Raji (cell line): Measurements from ENCODE around the gene ADGRB3.

Experiments used
- POLR2A ChIP-seq: IDR thresholded peaks from 2 replicates; pipeline ENCODE4 v1.6.1; 2011; ENCODE audit warnings: low read depth, low read length, control low read depth; ENCODE audit not compliant: insufficient read depth

The ADGRB3 gene

DNA sequence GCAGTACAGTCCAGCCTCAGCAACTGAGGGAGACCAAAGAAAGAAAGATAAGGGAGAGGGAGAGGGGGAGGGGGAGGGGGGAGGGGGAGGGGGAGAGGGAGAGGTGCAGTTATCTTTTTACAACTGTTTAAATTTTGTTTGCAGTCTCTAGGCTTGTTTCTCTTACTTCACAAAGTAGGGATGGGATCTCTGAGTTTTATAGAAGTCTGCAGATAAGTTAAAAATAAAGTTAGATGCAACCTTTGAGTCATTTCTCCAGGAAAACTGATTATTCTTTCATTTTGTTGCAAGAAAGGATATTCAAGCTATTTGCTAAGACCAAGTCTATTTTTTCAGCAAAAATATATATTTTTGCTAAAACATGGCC is 487.3 kb downstream of the ADGRB3 start:
- TF ChIP-seq POLR2A = no peak

DNA sequence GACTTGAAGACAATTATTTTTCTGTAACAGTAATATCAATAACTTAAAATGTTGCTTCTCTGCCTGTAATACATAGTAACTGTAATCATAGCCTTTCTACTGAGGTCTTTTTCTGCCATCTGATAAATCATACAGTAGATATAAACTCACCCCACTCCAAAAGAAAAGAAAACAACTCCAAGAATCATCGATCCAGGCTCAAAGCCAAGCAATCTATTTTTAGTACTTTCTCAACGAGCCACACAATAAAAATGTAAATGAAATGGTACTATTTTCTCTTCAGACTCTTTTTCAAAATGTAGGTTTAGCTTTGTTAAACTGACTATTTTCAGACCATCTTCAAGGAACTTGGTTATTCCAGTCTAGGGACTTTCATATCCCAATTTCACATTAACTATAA is 493.3 kb downstream of the ADGRB3 start:
- TF ChIP-seq POLR2A = no peak

DNA sequence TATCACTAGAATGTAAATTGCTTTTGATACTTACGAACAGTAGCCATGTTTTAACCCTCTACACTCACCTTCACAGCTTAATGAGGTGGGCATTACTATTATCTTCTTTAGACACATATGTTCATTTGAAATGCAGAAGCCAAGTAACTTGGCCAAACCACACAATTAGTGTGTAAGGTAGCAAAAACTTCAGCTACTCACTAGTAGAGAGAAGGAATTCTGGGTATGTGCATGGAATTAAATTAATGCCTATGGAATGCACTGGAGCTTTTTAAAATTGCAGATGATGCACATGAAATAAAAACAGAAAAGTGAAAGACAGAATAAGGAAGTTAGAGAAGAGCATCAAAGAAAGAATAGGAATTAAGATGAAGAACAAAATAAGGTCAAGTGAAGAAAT is 494.0 kb downstream of the ADGRB3 start:
- no peak for TF ChIP-seq POLR2A

DNA sequence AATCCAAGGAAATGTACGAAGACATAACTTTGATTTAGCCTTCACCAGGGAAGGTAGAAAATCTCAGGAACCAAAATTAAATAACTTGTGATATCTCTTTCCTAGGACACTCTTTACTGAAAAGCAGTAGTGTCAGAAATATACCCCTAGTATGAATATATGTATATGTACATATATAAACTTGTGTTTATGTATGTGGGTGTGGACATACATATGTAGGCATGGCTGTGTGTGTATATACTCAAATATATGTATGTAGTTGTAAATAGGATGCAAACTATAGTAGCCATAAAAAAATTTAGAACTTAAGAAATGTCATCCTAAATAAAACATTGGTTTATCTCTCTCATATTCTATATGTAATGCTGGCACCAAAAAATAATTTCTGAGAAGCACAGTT is 500.8 kb downstream of the ADGRB3 start:
- TF ChIP-seq POLR2A = no peak

DNA sequence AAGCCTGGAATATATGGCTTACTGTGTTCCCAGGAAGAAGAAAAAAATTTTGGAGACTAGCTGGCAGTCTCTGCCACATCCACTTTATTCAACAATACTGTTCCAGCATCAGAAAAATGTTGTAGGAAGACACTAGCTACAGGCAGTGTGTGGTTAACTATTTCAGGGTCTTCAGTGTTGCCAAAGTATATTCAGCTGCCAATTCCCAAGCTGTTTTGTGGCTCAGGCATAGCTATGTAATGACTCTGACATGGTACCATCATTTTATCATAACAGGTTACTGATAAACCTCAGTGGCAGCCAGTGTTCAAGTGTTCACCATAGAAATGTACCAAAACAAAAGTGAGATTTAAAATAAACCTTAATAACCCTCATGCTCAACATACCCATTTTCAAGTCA is 503.1 kb downstream of the ADGRB3 start:
- no peak for TF ChIP-seq POLR2A

DNA sequence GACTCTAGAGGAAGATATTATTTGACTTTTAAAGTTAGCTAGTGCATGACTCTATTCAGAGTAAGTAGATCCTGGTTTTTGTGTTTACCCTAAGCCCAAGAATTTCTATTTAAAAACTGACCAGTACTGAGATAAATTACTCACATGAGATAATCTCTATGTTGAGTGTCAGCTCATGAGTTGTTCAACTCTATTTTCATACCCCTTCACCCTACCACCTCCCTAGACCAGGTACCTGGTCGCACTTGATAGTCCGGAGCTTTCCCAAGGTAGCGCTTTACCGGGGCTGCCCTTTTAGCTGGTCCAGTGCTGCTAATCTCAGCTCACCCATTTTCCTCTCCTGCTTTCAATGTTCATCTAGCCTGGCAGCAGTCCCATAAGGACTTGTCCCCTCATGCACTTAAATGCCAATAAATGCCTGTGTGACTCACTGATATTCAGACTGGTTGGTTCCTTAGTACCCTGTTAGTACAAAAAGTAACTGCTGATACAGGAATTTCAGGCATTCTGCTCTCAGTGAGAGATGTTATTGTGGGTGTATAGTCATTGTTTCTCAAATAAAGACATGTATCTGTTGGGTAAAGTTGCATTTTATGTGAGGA is 503.9 kb downstream of the ADGRB3 start:
- no peak for TF ChIP-seq POLR2A

DNA sequence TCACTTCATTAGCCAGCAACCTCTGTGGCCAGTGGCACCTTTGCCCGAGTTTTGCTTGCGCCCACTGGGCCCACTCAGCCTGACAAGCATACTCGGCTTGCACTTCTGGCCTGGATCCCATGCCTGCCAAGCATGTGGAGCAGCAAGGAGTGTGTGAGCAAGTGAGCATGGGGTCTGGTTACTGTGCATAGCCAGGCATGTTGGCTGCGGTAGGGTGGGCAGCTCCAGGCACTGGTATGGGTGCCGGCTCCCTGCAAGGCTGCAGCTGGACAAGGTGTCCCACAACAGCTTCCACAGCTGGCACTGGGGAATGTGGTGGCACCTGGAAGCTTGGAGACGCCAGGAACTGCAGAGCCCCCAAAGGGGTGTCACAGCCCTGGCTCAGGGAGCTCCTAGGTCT is 510.0 kb downstream of the ADGRB3 start:
- no peak for TF ChIP-seq POLR2A

DNA sequence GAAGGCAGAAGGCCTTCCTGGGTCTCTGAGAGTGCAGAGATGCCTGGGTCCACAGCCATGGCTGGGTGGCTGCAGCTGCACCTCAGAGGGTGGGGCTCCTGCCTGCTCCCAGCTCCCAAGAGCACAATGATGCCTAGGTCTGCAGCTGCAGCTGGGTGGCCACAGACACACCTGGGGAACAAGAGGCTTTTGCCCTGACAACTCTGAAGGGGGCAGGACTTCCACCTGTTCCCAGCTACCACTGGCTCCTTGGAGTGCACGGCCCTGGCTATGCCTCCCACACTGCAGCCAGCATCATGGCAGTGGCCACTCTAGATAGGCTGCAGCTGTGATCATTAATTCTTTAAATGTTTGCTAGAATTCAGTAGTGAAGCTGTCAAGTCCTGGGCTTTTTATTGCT is 511.3 kb downstream of the ADGRB3 start:
- TF ChIP-seq POLR2A = no peak

DNA sequence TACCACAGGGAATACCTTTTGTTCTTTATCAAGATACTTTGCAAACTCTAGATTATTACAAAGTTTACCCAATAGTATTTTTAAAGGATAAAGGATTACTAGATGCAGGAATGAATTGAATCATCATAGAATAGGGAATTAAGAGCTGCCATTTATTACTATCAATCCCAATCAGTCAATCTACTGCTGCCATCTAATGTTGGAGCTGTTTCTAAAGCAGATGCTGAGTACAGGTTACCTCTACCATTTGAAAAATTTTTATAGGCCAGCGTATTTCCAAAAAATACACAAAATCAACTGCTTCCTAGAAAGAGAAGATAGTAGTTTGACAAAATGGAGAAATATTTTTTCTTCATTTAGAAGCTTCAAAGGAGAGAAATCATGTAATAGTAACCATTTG is 520.4 kb downstream of the ADGRB3 start:
- no peak for TF ChIP-seq POLR2A

DNA sequence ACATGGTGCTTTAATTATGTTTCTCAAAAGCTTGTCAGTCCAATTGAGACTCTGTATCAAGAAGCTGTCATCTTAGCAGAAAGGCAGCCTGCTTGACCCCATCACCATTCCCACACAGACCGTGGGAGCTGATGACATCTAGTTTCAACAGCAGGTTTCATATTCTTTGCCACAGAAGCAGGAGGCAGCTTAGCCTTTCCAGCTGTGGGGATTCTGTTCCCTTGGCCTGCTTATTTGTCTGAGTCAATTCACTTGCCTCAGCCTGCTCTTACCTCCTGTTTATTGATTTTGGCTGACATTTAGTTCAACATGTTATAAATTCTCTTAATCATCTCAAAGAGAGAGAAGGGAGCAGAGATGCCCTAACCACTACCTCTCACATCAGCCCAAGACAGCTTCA is 527.7 kb downstream of the ADGRB3 start:
- no peak for TF ChIP-seq POLR2A

DNA sequence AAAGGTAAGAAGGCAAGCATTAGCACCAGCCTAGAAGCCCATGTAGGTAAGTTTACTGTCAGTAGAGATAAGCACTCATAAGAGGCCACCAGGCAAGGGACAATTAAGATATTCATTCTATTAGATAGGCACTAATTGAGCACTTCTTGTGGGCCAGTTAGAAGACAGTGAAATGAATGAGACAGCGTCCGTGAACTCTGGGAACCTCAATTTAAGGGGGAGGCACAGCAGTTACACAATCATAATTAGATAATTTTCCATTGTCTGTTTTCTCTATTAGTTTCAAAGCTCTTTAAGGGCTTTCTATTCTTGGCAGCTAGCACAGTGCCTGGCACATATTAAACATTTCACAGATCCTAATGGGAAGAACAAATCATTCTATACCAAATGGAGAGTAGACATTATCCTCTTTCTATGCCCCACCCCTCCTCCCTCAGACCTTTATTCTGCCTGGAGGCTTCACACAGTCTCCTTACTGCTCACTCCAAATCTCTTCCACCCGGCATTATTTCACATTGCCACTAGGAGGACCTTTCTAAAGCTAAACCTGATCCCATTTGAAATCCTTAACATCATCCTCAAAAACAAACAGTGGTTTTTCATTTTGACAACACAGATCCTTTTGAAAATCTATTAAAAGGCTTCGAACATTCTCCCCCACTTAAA is 529.6 kb downstream of the ADGRB3 start:
- TF ChIP-seq POLR2A = no peak

DNA sequence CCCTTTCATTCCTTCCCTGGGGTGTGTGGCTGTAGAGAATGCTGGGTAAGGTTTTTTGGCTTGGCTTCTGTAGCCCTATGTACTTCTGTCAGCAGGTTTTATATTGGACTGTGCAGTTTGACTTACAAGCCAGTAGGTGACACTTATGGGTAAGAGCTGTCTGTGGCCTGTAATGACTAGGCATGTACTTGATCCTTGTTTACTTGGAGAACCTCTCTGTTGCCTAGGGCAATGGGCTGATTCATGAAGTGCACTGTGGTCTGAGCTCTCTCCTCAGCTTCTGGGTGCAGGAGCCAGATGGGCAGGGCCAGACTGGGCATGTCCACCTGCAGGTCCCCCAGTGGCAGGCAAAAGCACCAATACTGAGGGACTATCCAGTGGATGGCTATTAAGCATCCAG is 544.6 kb downstream of the ADGRB3 start:
- TF ChIP-seq POLR2A = no peak

DNA sequence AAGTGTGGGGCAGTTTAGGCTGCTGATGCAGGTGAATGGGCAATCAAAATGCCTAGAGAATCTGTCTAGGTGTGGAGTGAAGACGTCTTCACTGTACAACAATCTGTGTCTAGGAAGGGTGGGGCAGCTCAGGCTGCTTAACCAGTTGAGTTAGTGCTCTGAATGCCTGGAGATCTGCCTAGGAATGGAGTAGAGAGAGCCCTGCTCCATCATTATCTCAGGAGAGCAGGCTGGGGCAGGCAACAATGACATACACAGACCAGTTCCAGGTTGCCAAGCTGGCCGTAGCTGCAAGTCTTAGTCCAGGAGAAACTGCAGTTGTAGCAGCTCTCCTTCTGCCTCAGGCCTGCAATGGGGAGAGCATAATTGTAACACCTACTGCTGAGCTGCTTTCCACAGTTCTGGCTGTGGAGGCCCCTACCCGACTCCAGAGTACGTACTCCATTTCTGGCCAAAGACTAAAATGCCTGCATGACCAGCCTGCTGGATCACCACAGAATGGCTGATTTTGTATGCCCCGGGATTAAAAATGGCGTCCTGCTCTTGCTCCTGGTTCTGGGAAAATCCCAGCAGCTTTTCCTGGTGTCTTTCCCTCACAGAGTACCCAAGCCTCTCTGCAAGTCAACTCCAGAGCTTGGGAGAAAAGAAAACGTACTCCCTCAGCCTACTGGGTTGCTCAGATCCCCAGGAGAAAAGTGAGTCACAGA is 545.4 kb downstream of the ADGRB3 start:
- no peak for TF ChIP-seq POLR2A

DNA sequence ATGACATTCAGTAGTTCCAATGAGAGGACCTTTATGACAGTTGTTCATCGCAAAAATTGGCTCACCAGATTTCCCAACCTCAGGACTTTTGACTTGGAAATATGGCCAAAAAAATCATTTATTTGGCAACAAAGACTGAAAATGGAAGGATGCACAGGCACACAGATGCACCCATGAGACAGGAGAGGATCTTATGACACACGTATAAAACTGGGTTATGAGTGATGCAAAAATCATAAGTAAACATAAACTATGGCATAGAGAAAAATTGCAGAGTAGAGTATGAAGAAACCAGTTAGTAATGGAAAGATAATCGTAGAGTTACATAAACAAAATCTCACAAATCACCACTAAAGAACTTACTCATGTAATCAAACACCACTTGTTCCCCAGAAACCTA is 546.9 kb downstream of the ADGRB3 start:
- no peak for TF ChIP-seq POLR2A

DNA sequence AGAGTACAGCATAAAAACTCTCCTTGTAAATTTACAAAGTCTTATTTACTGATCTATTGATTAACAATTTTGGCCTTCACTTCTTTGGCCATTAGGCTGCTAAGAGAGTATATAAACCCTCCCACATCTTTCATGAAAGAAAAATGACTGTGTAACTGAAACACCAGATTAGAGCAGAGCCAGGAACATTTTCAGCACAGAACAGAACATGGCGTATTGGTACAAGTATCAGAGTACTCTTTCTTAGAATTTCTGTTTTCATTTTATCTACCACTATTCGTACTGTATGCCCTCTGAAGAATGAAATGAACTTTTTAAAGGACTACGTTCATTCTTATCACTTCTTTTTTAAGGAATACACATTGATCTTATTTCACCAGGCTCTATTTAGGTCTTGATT is 550.2 kb downstream of the ADGRB3 start:
- TF ChIP-seq POLR2A = no peak

DNA sequence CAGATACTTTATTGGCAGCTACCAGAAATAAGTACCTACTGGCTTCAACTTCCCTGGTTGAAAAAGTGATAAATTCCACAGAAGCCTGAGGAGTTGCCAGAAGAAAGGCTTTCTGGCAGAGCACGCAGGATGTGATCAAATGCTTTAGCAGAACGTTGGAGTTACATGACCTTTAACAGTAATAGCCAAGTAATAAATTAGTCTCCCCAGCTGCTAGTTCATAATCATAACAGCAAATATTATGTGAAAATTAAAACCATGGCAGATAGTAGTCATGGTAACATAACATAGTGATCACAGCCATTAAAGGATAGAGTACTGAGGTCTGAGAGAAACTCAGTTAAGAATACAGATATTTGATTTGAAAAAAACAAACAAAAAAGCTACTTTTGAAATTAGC is 567.7 kb downstream of the ADGRB3 start:
- TF ChIP-seq POLR2A = no peak
